DOHH2 (cell line): ENCODE data around the gene MEF2A.

Experiments
- EZH2phosphoT487 ChIP-seq: fragments of 200-600 bp; sonication (generic); IDR thresholded peaks from 2 replicates; pipeline ENCODE4 v1.6.1; 2017; ENCODE audit warnings: borderline replicate concordance, mild to moderate bottlenecking, antibody characterized with exemption, low read length, moderate library complexity, mixed read lengths
- TF ChIP-seq, protein P1 (sequence below): fragments of 200-600 bp; sonication (generic); IDR thresholded peaks from one replicate; pipeline ENCODE4 v1.5.1; 2014; ENCODE audit warnings: antibody characterized with exemption, mild to moderate bottlenecking, low read depth, low read length; ENCODE audit not compliant: poor library complexity, severe bottlenecking

DNA sequence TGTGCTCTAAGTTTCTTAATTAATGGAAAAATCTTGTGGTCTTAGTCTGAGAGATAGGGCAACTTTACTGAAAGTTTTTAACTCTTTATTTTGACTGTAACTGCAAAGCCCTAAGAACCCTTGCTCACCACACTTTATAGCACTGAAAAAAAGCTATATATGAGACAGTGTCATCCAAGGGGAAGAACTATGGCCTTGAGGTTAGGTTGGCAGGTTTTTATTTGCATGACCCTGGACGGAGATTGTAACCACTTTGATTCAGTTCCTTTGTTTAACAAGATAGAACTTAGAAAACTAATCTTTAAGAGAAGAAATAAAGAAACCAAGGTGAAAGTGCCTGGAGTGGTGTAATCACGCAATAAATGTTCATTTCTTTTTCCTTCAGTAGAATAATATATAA is 198.0 kb downstream of the MEF2A start:
- no peak for TF ChIP-seq EZH2phosphoT487
- TF ChIP-seq, protein P1, sequence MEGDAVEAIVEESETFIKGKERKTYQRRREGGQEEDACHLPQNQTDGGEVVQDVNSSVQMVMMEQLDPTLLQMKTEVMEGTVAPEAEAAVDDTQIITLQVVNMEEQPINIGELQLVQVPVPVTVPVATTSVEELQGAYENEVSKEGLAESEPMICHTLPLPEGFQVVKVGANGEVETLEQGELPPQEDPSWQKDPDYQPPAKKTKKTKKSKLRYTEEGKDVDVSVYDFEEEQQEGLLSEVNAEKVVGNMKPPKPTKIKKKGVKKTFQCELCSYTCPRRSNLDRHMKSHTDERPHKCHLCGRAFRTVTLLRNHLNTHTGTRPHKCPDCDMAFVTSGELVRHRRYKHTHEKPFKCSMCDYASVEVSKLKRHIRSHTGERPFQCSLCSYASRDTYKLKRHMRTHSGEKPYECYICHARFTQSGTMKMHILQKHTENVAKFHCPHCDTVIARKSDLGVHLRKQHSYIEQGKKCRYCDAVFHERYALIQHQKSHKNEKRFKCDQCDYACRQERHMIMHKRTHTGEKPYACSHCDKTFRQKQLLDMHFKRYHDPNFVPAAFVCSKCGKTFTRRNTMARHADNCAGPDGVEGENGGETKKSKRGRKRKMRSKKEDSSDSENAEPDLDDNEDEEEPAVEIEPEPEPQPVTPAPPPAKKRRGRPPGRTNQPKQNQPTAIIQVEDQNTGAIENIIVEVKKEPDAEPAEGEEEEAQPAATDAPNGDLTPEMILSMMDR: no peak
